Transverse colon (tissue), 4 donors: ENCODE results near the gene ANKZF1. TPM values are rescaled to one million over a fixed set of nuclear protein-coding genes. Genes with fewer than 3 reads are reported as not detected.

Source experiments
- DNase-seq: peaks from one replicate; pipeline ENCODE4 v3.0.0-alpha.2; 2019
- H3K27ac ChIP-seq, 4 donors: fragments of 200-600 bp; sonication (generic); 2 replicates each; pipeline ENCODE4 v1.5.1; 2016 to 2018; ENCODE audit warnings: inconsistent platforms in 4 of 4
- H3K27me3 ChIP-seq: fragments of 200-600 bp; sonication (generic); 2 replicates; pipeline ENCODE4 v1.5.1; 2017; ENCODE audit warnings: inconsistent platforms
- H3K36me3 ChIP-seq, 4 donors: fragments of 200-600 bp; sonication (generic); 2 replicates each; pipeline ENCODE4 v1.5.1; 2017 to 2019; ENCODE audit warnings: inconsistent platforms in 4 of 4
- H3K4me1 ChIP-seq, 4 donors: fragments of 200-600 bp; sonication (generic); 2 replicates each; pipeline ENCODE4 v1.5.1; 2017 to 2020; ENCODE audit warnings: inconsistent platforms in 4 of 4
- H3K4me3 ChIP-seq, 4 donors: fragments of 200-600 bp; sonication (generic); 1 replicate in 1 of 4; 2 replicates in 3 of 4; pipeline versions ENCODE4 v1.5.1 to v1.6.1; 2017 to 2019; ENCODE audit warnings: inconsistent platforms in 4 of 4
- H3K9me3 ChIP-seq, 2 donors: fragments of 200-600 bp; sonication (generic); 2 replicates each; pipeline ENCODE4 v1.5.1; 2017 to 2019; ENCODE audit warnings: inconsistent platforms in 2 of 2
- CTCF ChIP-seq, 5 experiments: fragments of 200-600 bp in 3 of 5; fragments of 450-650 bp in 2 of 5; sonication (generic) in 3 of 5; IDR thresholded peaks; 1 replicate in 2 of 5; 2 replicates in 3 of 5; pipeline ENCODE4 v1.5.1; 2016 to 2017; ENCODE audit warnings: antibody characterized with exemption in 5 of 5, inconsistent platforms in 3 of 5, mild to moderate bottlenecking in 2 of 5, moderate library complexity in 1 of 5
- EP300 ChIP-seq: sonication (generic); formaldehyde crosslinking; IDR thresholded peaks from one replicate; pipeline ENCODE4 v1.6.1; 2017; ENCODE audit warnings: antibody characterized with exemption, low read depth
- POLR2A ChIP-seq: fragments of 450-650 bp; IDR thresholded peaks from one replicate; pipeline ENCODE4 v1.6.1; 2016; ENCODE audit warnings: antibody characterized with exemption, mild to moderate bottlenecking, moderate library complexity
- POLR2AphosphoS5 ChIP-seq, 3 donors: sonication (generic); formaldehyde crosslinking; IDR thresholded peaks; one replicate each; pipeline ENCODE4 v1.6.1; 2016; ENCODE audit warnings: antibody characterized with exemption in 3 of 3
- WGBS, 2 donors: methylation state at CpG; one replicate each; pipeline ENCODE4 v1.1.5; 2018; ENCODE audit warnings: low coverage in 1 of 2; 5-methylcytosine and 5-hydroxymethylcytosine counted together
- in situ Hi-C, 4 donors: fragments of 200-750 bp; cut with MboI; loops; one replicate each; pipeline versions ENCODE4 v1.15.0 to v1.15.1; 2017; ENCODE audit warnings: low sequenced_read_pairs in 3 of 4, low pct_ligation_motif_present in 1 of 4, low pct_unique_long_range_greater_than_20kb in 1 of 4
- intact Hi-C: fragments of 100-400 bp; cut with DNase I; formaldehyde crosslinking; loops from one replicate; pipeline ENCODE4 v1.15.1; 2023; ENCODE audit warnings: low total_unique reads
- total RNA-seq, 4 donors: library from RNA; depleted of rRNA; stranded (reverse); fragments of >200 nt; gene quantifications; one replicate each; pipeline ENCODE4 v1.1.0, GENCODE V29; 2016

ANKZF1 gene
- total RNA-seq, 4 donors from 2014 or later = 64.3 to 318 (median 114) TPM

DNA sequence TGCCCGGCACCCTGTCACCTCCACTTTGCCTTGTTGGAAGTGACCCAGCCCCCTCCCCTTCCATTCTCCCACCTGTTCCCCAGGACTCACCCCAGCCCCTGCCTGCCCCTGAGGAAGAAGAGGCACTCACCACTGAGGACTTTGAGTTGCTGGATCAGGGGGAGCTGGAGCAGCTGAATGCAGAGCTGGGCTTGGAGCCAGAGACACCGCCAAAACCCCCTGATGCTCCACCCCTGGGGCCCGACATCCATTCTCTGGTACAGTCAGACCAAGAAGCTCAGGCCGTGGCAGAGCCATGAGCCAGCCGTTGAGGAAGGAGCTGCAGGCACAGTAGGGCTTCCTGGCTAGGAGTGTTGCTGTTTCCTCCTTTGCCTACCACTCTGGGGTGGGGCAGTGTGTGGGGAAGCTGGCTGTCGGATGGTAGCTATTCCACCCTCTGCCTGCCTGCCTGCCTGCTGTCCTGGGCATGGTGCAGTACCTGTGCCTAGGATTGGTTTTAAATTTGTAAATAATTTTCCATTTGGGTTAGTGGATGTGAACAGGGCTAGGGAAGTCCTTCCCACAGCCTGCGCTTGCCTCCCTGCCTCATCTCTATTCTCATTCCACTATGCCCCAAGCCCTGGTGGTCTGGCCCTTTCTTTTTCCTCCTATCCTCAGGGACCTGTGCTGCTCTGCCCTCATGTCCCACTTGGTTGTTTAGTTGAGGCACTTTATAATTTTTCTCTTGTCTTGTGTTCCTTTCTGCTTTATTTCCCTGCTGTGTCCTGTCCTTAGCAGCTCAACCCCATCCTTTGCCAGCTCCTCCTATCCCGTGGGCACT is 47.1 kb upstream of the ANKZF1 start:
- Histone ChIP-seq H3K27ac (peak overlapping the region; percentile 47 to 79 (median 74)), H3K36me3 (peaks cover 0 to 41% (median 9%) of the 10 kb centered on the region in 4 donors), H3K4me1 (peaks cover 9 to 50% (median 24%) of the 10 kb centered on the region in 4 donors), H3K9me3 (no peaks in the 10 kb centered on the region), H3K27me3 (no peaks in the 10 kb centered on the region), H3K4me3 (no peak overlapping the region)
- intact Hi-C loops = no loop called here
- TF ChIP-seq EP300 = no peak
- peak in 1 of 3 donors; percentile 9 for TF ChIP-seq POLR2AphosphoS5 (IDR thresholded peaks at IDR 0.05)
- DNase-seq = peak; percentile 61
- WGBS, 2 donors = 70 to 90% methylated on average over 2 to 8 of the region's 8 CpGs
- in situ Hi-C loops = no loop called here

DNA sequence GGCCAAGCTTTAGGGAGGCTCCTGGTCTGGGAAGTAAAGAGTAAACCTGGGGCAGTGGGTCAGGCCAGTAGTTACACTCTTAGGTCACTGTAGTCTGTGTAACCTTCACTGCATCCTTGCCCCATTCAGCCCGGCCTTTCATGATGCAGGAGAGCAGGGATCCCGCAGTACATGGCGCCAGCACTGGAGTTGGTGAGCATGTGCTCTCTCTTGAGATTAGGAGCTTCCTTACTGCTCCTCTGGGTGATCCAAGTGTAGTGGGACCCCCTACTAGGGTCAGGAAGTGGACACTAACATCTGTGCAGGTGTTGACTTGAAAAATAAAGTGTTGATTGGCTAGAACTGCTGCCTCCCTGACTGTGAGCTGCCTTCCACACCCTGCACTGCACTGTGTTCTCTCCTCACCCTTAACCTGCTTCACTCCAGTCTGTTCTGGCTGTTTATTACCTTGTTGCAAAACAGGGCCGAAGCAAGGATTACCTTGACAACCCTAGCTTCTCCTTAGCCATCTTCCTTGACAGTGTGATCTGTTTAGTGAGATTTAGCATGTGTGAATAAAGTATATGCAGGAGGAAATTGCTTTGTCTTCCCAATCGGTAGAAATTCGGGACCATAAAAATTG is 46.3 kb upstream of the ANKZF1 start:
- peaks cover 9 to 50% (median 24%) of the 10 kb centered on the region in 4 donors for H3K4me1 ChIP-seq
- peak overlapping the region; percentile 47 to 79 (median 74) for H3K27ac ChIP-seq
- no peak overlapping the region for H3K4me3 ChIP-seq
- intact Hi-C loops (no loop called here), in situ Hi-C loops (no loop called here)
- no peaks in the 10 kb centered on the region for H3K27me3 ChIP-seq
- peaks cover 0 to 41% (median 9%) of the 10 kb centered on the region in 4 donors for H3K36me3 ChIP-seq
- DNase-seq = peak; percentile 38
- 53 to 85% methylated on average over 3 to 6 of the region's 6 CpGs for WGBS, 2 donors
- H3K9me3 ChIP-seq = no peaks in the 10 kb centered on the region
- TF ChIP-seq POLR2AphosphoS5 (IDR thresholded peaks at IDR 0.05) = peak in 2 of 3 donors; percentile 40 to 59
- no peak for TF ChIP-seq EP300
- no peak for TF ChIP-seq CTCF (IDR thresholded peaks at IDR 0.05)
- no peak for TF ChIP-seq POLR2A

GRCh38 chr2:219184121-219184520 is 45.5 kb upstream of the ANKZF1 start:
- intact Hi-C loops = no loop called here
- 93 to 100% methylated on average over 1 to 2 of the region's 2 CpGs for WGBS, 2 donors
- Histone ChIP-seq H3K36me3 (peaks cover 0 to 41% (median 9%) of the 10 kb centered on the region in 4 donors), H3K27me3 (no peaks in the 10 kb centered on the region), H3K4me1 (peaks cover 5 to 44% (median 18%) of the 10 kb centered on the region in 4 donors), H3K4me3 (no peak overlapping the region), H3K27ac (peak overlapping the region in 3 of 4 donors; percentile 50 to 79 (median 71)), H3K9me3 (no peaks in the 10 kb centered on the region)
- in situ Hi-C loops = no loop called here
- no peak for TF ChIP-seq POLR2AphosphoS5 (IDR thresholded peaks at IDR 0.05)
- DNase-seq = no peak

- H3K36me3 ChIP-seq = peaks cover 0 to 18% (median 3%) of the 10 kb centered on the region in 4 donors
- DNase-seq = no peak
- intact Hi-C loops = no loop called here
- peaks cover 0 to 20% (median 9%) of the 10 kb centered on the region in 4 donors for H3K4me1 ChIP-seq
- WGBS, 2 donors = 82 to 87% methylated on average over 6 to 7 of the region's 7 CpGs
- in situ Hi-C loops = no loop called here
- no peaks in the 10 kb centered on the region for H3K27me3 ChIP-seq
- no peak overlapping the region for H3K4me3 ChIP-seq
- H3K9me3 ChIP-seq = no peaks in the 10 kb centered on the region
- TF ChIP-seq CTCF (IDR thresholded peaks at IDR 0.05) = no peak
- no peak for TF ChIP-seq POLR2A
- no peak for TF ChIP-seq EP300
- no peak for TF ChIP-seq POLR2AphosphoS5 (IDR thresholded peaks at IDR 0.05)
- no peak overlapping the region for H3K27ac ChIP-seq
Measured at GRCh38 chr2:219186754-219187456, 42.7 kb upstream of the ANKZF1 start.
